Measurements from ENCODE around the gene LIPJ. TPM values are rescaled to one million over a fixed set of nuclear protein-coding genes. Genes with fewer than 3 reads are reported as not detected.

The LIPJ gene
- total RNA-seq, 1 experiment from 2014 or later, result not detected

DNA sequence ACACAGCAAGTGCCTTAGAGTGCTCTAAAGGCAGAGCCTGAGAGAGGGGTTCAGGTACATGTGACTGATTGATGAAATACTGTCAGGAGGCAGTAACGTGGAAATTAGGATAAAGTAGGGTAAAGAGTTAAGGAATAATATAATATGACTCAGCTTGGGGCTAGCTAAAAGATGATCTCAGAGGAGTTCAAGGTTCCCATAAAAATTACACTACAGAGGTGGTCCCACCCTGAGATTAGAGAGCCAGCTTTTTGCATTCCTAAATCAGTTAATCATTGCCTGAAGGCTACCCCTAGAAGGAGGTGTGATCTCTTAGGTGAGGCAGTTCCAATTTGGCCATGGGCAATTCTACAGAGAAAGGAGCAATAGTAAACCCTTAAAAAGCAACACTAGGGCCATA lies 5.8 kb downstream of the LIPJ start:
- no peaks in the 10 kb centered on the region for H3K36me3 ChIP-seq (ENCODE audit: control insufficient read depth in 1 of 2, insufficient read depth in 2 of 2, low read length in 2 of 2)
- no peak overlapping the region for H3K9ac ChIP-seq (ENCODE audit: low read length)
- intact Hi-C loops (cut with micrococcal nuclease), result no loop called here
- ChIA-PET POLR2A (no interaction called here), CTCF (no interaction called here), RAD21 (ENCODE audit: low non-redundant PET in 1 of 2, low total read pairs in 2 of 2, uncharacterized antibody in 2 of 2, unreplicated experiment in 2 of 2) (no interaction called here)
- no peaks in the 10 kb centered on the region for H4K20me1 ChIP-seq (ENCODE audit: insufficient read depth)
- BruUV-seq (replicated peaks), result no TSS peak
- no peaks in the 10 kb centered on the region for H3K9me3 ChIP-seq (ENCODE audit: control insufficient read depth in 1 of 2, insufficient read depth in 1 of 2, low read depth in 1 of 2, low read length in 2 of 2)
- H2AFZ ChIP-seq (ENCODE audit: low read depth, low read length, poor library complexity, severe bottlenecking), result no peak overlapping the region
- no peaks in the 10 kb centered on the region for H3K27me3 ChIP-seq (ENCODE audit: insufficient read depth, low read length)
- H3K4me2 ChIP-seq (ENCODE audit: low read length), result no peak overlapping the region
- H3K9me2 ChIP-seq (ENCODE audit: insufficient read depth), result no peaks in the 10 kb centered on the region
- DNase-seq (ENCODE audit: low read depth, low spot score) (no peak), ATAC-seq (no peak; the same call in 1 of the 2 replicates)
- H3K4me1 ChIP-seq (ENCODE audit: control insufficient read depth in 1 of 2, insufficient read depth in 2 of 2, low read length in 2 of 2), result peaks cover 0 to 7% of the 10 kb centered on the region in 2 experiments; a peak in 1 of 4 replicates
- no peaks in the 10 kb centered on the region for H3K79me2 ChIP-seq (ENCODE audit: insufficient read depth, low read length)
- TF ChIP-seq FOSL1 (IDR thresholded peaks at IDR 0.05; ENCODE audit: low read depth) (no peak), YY1 (IDR thresholded peaks at IDR 0.05; ENCODE audit: extremely low read depth, insufficient replicate concordance, low read depth, low read length) (no peak), SP1 (IDR thresholded peaks at IDR 0.05; ENCODE audit: low read depth) (no peak), EGR1 (IDR thresholded peaks at IDR 0.05; ENCODE audit: low read depth) (no peak), CBX3 (IDR thresholded peaks at IDR 0.05; ENCODE audit: low read depth) (no peak), ZNF274 (IDR thresholded peaks at IDR 0.05; ENCODE audit: low read depth, low read length) (no peak)
- TF ChIP-seq, protein P1, sequence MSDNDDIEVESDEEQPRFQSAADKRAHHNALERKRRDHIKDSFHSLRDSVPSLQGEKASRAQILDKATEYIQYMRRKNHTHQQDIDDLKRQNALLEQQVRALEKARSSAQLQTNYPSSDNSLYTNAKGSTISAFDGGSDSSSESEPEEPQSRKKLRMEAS (IDR thresholded peaks at IDR 0.05), result no peak
- TF ChIP-seq, protein P2, sequence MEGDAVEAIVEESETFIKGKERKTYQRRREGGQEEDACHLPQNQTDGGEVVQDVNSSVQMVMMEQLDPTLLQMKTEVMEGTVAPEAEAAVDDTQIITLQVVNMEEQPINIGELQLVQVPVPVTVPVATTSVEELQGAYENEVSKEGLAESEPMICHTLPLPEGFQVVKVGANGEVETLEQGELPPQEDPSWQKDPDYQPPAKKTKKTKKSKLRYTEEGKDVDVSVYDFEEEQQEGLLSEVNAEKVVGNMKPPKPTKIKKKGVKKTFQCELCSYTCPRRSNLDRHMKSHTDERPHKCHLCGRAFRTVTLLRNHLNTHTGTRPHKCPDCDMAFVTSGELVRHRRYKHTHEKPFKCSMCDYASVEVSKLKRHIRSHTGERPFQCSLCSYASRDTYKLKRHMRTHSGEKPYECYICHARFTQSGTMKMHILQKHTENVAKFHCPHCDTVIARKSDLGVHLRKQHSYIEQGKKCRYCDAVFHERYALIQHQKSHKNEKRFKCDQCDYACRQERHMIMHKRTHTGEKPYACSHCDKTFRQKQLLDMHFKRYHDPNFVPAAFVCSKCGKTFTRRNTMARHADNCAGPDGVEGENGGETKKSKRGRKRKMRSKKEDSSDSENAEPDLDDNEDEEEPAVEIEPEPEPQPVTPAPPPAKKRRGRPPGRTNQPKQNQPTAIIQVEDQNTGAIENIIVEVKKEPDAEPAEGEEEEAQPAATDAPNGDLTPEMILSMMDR (IDR thresholded peaks at IDR 0.05 in 2 of 3, conservative IDR thresholded peaks at IDR 0.05 in 1 of 3; ENCODE audit: borderline replicate concordance in 1 of 3, insufficient read depth in 1 of 3, low read depth in 2 of 3, low read length in 2 of 3), result no peak
- no peak overlapping the region for H3K4me3 ChIP-seq (replicated peaks in 1 of 2; ENCODE audit: low read depth in 1 of 2, low read length in 2 of 2)
- H3K27ac ChIP-seq (ENCODE audit: low read depth, low read length), result no peak overlapping the region

DNA sequence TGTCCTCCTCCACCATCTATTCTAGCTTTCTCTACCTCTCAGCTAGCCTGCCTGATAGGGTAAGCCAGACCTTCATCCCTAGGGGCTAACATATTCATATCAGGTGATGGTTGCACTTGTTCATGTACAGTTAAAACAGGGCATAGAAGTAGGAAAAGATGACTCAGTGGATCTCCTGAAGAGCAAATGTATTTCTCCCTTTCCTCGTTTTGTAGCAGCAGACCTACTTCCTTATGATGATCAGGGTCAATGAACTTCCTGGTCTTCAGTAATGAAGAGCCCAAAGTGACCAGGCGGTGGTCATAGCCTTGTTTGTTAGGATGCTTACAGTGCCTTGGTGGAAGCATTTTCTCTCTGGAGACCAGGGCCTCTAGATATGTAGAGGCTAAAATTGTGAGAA lies 6.3 kb downstream of the LIPJ start:
- no peak overlapping the region for H3K4me3 ChIP-seq (replicated peaks in 1 of 2; ENCODE audit: low read depth in 1 of 2, low read length in 2 of 2)
- H3K9me3 ChIP-seq (ENCODE audit: control insufficient read depth in 1 of 2, insufficient read depth in 1 of 2, low read depth in 1 of 2, low read length in 2 of 2), result no peaks in the 10 kb centered on the region
- RAD21 ChIA-PET (ENCODE audit: low non-redundant PET in 1 of 2, low total read pairs in 2 of 2, uncharacterized antibody in 2 of 2, unreplicated experiment in 2 of 2), result no interaction called here
- H3K79me2 ChIP-seq (ENCODE audit: insufficient read depth, low read length), result no peaks in the 10 kb centered on the region
- peaks cover 0 to 7% of the 10 kb centered on the region in 2 experiments; a peak in 1 of 4 replicates for H3K4me1 ChIP-seq (ENCODE audit: control insufficient read depth in 1 of 2, insufficient read depth in 2 of 2, low read length in 2 of 2)
- no peak overlapping the region for H2AFZ ChIP-seq (ENCODE audit: low read depth, low read length, poor library complexity, severe bottlenecking)
- ATAC-seq, result no peak
- intact Hi-C loops (cut with micrococcal nuclease), result no loop called here
- H3K36me3 ChIP-seq (ENCODE audit: control insufficient read depth in 1 of 2, insufficient read depth in 2 of 2, low read length in 2 of 2), result no peaks in the 10 kb centered on the region
- no peak for DNase-seq (ENCODE audit: low read depth, low spot score)
- POLR2A ChIA-PET, result no interaction called here
- TF ChIP-seq CBX3 (IDR thresholded peaks at IDR 0.05; ENCODE audit: low read depth), result no peak
- TF ChIP-seq EZH2 (IDR thresholded peaks at IDR 0.05), result no peak
- no peak for TF ChIP-seq RAD21 (IDR thresholded peaks at IDR 0.05; ENCODE audit: low read depth)
- no peak for TF ChIP-seq SP1 (IDR thresholded peaks at IDR 0.05; ENCODE audit: low read depth)
- TF ChIP-seq, protein P1 (IDR thresholded peaks at IDR 0.05), result no peak
- no peak for TF ChIP-seq ZNF274 (IDR thresholded peaks at IDR 0.05; ENCODE audit: low read depth, low read length)
- TF ChIP-seq ZFX (IDR thresholded peaks at IDR 0.05), result no peak
- TF ChIP-seq FOSL1 (IDR thresholded peaks at IDR 0.05; ENCODE audit: low read depth), result no peak
- TF ChIP-seq SIN3A (IDR thresholded peaks at IDR 0.05; ENCODE audit: low read depth), result no peak
- TF ChIP-seq EGR1 (IDR thresholded peaks at IDR 0.05; ENCODE audit: low read depth), result no peak
- TF ChIP-seq, protein P3, sequence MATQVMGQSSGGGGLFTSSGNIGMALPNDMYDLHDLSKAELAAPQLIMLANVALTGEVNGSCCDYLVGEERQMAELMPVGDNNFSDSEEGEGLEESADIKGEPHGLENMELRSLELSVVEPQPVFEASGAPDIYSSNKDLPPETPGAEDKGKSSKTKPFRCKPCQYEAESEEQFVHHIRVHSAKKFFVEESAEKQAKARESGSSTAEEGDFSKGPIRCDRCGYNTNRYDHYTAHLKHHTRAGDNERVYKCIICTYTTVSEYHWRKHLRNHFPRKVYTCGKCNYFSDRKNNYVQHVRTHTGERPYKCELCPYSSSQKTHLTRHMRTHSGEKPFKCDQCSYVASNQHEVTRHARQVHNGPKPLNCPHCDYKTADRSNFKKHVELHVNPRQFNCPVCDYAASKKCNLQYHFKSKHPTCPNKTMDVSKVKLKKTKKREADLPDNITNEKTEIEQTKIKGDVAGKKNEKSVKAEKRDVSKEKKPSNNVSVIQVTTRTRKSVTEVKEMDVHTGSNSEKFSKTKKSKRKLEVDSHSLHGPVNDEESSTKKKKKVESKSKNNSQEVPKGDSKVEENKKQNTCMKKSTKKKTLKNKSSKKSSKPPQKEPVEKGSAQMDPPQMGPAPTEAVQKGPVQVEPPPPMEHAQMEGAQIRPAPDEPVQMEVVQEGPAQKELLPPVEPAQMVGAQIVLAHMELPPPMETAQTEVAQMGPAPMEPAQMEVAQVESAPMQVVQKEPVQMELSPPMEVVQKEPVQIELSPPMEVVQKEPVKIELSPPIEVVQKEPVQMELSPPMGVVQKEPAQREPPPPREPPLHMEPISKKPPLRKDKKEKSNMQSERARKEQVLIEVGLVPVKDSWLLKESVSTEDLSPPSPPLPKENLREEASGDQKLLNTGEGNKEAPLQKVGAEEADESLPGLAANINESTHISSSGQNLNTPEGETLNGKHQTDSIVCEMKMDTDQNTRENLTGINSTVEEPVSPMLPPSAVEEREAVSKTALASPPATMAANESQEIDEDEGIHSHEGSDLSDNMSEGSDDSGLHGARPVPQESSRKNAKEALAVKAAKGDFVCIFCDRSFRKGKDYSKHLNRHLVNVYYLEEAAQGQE (IDR thresholded peaks at IDR 0.05; ENCODE audit: low read depth), result no peak
- BruUV-seq (replicated peaks), result no TSS peak
- H4K20me1 ChIP-seq (ENCODE audit: insufficient read depth), result no peaks in the 10 kb centered on the region
- H3K27ac ChIP-seq (ENCODE audit: low read depth, low read length), result no peak overlapping the region
- CTCF ChIA-PET, result no interaction called here
- H3K9me2 ChIP-seq (ENCODE audit: insufficient read depth), result no peaks in the 10 kb centered on the region
- no peak overlapping the region for H3K9ac ChIP-seq (ENCODE audit: low read length)
- H3K4me2 ChIP-seq (ENCODE audit: low read length), result no peak overlapping the region
- no peaks in the 10 kb centered on the region for H3K27me3 ChIP-seq (ENCODE audit: insufficient read depth, low read length)
